DLD1 (cell line): ENCODE results near the gene MYO18B.
"Not testable (repeated sequence)": the region's sequence is repeated elsewhere in the genome, so short reads cannot be mapped to it uniquely, and the experiment has no call there.

Source experiments
- in situ Hi-C: cut with HindIII; loops from 2 replicates; pipeline ENCODE4 v1.10.0; 2017; ENCODE audit warnings: low sequenced_read_pairs

Gene MYO18B

GRCh38 chr22:25969901-25970300 lies 227.9 kb downstream of the MYO18B start:
- in situ Hi-C loops, result no loop called here

- in situ Hi-C loops, result no loop called here
Measured at GRCh38 chr22:25970374-25970911, 228.5 kb downstream of the MYO18B start.

- in situ Hi-C loops, result no loop called here
Measured at GRCh38 chr22:25970999-25971811, 229.2 kb downstream of the MYO18B start.

DNA sequence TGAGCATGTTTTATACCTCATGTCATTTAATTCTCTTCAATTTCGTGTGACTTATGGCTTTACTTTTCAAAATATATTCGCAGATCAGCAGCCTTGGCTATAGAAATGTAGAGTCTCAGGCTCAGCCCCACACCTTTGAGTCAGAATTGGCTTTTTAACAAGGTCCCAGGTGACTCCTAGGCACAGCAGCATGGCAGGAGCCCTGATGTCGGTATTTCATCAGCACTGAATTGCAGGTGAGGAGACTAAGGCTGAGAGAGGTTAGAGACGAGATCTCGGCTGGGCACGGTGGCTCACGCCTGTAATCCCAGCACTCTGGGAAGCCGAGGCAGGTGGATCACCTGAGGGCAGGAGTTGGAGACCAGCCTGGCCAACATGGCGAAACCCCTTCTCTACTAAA lies 230.4 kb downstream of the MYO18B start:
- in situ Hi-C loops, result no loop called here

DNA sequence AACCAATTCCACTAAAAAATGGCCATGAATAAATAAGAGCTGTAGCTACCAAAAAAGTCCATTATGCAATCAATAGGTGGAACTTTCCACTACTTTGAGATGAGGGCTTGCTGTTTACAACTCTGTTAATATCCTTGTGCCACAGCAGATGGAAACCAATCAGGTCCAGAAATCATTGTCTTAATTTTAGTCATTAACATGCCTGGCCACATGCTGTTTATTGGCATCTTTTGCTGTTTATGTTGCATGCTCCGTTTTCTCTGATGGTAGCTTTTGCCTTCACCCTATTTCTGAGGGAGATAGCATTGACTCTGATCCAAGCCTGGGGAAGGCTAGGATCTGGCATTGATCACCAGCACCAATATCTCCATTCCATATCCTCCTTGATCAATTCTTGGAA lies 234.4 kb downstream of the MYO18B start:
- in situ Hi-C loops, result no loop called here

DNA sequence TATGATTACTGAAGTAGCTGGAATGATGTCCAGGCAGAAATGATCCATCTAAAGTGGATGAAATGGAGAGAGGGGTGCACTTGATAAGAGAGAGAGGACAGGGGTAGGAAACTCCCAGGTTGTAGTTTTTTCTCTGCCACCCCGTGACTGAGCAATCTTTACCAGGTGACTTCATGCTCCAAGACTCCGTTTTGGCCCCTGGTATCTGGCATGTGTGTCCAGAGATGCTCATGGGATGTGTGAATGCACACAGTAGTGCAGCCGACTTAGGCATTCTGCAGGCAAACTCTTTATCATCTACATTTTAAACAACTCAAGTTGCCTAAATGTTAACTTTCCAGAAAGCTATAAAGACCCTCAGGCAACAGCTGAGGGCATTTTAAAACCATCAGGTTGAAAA lies 238.0 kb downstream of the MYO18B start:
- in situ Hi-C loops, result no loop called here

DNA sequence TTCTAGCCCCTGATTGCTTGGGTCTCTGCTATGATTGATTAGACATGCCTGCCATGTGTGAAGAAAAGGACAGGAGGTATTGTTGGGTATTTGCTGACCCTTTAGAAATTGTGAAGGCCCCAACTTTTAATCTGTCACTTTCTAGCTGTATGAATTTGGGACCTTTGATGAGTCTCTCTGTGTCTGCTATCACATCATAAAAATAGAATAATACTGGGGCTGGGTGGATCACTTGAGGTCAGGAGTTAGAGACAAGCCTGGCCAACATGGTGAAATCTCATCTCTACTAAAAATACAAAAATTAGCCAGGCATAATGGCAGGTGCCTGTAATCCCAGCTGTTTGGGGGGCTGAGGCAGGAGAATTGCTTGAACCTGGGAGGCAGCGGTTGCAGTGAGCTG lies 242.9 kb downstream of the MYO18B start:
- in situ Hi-C loops, result not testable (repeated sequence)

GRCh38 chr22:25987948-25988347 lies 246.0 kb downstream of the MYO18B start:
- in situ Hi-C loops, result no loop called here

- in situ Hi-C loops, result no loop called here
Measured at GRCh38 chr22:25990940-25991339, 249.0 kb downstream of the MYO18B start.

- in situ Hi-C loops, result no loop called here
Measured at GRCh38 chr22:25992331-25992730, 250.3 kb downstream of the MYO18B start.

- in situ Hi-C loops, result no loop called here
Measured at GRCh38 chr22:25996669-25997068, 254.7 kb downstream of the MYO18B start.

- in situ Hi-C loops, result no loop called here
Measured at GRCh38 chr22:25997886-25998775, 256.1 kb downstream of the MYO18B start.

DNA sequence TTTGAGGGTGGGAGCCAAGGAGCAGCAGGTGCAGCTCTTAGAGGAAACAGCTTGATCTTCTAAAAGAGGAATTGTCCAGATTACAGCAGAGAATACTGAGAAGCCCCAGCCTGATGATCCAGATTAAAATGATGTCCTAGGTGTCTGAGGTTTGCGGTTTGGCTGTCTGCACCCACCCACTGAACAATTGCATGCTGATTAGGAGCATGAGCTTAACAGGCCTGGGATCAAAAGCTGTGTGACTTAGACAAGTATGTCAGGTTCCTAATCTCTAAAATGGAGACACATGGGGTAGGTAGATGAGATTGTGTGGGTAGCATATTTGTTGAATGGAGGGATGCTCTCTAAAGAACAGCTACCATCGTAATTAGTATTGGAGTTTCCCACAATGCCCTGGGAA lies 260.5 kb downstream of the MYO18B start:
- in situ Hi-C loops, result no loop called here

DNA sequence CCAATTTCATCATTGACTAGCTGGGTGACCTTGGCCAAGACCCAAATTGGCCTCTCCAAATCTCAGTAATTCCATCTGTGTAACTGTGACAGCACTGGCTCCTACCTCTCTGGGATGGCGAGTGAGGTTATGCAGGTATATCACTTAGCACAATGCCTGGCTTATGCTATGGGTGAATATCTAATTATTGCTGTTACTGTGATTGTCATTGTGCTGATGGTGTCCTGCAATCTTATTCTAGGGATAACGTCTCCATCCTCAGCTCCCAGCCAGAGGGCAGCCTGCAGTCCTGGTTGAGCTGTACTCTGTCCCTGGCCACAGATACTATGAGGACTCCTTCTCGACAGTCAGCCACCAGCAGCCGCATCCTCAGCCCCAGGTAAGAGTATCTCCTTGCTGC lies 262.5 kb downstream of the MYO18B start:
- in situ Hi-C loops, result no loop called here

GRCh38 chr22:26008587-26008986 lies 266.6 kb downstream of the MYO18B start:
- in situ Hi-C loops, result no loop called here

GRCh38 chr22:26016916-26017315 lies 274.9 kb downstream of the MYO18B start:
- in situ Hi-C loops, result no loop called here

GRCh38 chr22:26017932-26018331 lies 275.9 kb downstream of the MYO18B start:
- in situ Hi-C loops, result no loop called here

DNA sequence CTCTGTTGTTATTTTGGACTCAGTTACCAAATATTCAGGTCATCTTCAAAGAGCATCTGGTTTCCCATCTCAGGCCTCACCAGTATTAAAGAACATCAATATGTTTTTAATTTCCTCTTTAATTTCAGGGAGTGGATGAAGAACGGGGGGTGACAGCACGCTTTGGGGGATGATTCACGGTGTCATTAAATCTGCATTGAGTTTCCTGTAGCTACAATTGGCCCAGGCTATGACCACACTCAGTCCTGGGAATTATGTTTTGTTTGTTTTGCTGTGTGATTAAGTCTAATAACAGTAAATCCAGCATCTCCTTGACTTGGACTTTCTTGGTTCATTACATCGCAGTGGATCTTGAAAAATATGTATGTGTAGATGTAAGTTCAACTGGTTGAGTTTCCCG lies 277.6 kb downstream of the MYO18B start:
- in situ Hi-C loops, result no loop called here

DNA sequence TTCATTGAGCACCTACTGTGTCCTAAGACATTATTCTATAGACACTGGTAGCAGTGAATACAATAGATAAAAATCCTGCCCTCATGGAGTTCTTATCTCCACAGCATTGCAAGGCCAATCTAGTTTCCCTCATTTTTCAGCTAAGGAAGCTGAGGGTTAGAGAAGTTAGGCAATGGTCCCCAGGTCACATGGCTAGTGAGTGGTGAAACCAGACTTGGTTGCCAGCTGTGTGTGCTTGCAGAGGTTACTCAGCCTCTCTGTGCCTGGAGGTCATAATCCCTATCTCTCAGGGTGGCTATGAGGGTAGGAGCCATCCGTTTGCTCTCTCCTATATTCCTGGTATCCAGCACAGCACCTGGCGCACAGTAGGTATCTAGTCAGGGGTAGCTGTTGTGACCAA lies 279.5 kb downstream of the MYO18B start:
- in situ Hi-C loops, result no loop called here

DNA sequence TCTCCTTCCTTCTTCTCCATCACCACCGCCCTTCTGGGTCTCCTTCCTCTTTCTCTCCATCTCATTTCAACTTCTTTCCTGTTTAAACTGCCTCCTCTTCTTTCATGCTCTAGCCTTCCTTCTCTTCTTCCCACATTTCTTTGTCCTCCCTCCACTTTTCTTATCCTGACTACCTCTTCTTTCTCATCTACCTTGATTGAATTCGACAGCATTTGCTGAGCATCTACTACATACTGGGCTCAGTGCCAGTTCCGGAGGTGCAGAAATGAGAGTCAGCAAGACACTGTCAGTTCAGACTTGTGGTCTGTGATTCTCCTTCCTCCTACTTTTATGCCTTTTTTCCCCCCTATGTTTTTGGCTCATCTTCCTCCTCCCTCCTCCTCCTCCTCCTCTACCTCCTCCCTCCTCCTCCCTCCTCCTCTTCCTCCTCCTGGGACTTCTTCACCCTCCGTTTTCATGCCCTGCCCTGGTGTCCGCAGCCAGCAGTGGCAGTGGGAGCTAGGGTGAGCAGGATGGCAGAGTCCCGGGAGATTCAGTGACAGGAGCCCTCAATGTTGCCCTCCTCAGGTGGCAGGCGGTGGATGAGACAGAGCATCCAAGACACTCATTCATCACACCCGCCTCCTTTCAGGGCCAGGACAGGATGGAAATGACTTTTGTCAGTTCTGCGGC lies 281.3 kb downstream of the MYO18B start:
- in situ Hi-C loops, result no loop called here

DNA sequence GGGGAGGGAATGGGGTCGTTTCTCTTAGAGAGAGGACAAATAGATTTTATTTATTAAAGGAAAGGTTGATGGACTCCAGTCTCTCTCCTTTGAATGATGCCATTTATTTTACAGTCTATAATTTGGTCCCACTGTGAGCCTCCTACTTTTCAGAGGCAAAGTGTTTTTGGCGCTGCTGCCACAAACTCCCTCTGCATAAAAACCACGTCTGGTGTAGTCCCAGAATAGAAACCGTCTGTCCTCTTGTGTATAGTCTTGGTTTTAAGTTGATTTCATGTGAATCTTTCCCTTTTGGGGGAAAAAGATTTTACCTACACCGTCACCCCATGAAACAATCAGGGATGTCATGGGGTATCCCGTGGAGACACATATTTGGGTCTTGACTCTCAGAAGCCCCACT lies 283.6 kb downstream of the MYO18B start:
- in situ Hi-C loops, result no loop called here
